Lung (tissue), 12 donors: ENCODE data around the gene KCNAB2. TPM values are rescaled to one million over a fixed set of nuclear protein-coding genes. Genes with fewer than 3 reads are reported as not detected.

Experiments used
- ATAC-seq: fragments of 200-7000 bp; cut with Tn5 transposase; one replicate; pipeline ENCODE4 v1.9.1; 2020; ENCODE audit warnings: moderate number of reproducible peaks; ENCODE audit not compliant: insufficient read depth, low FRiP score
- DNase-seq, 3 donors: peaks; one replicate each; pipeline ENCODE4 v3.0.0-alpha.2; 2013 to 2017
- H3K27ac ChIP-seq, 2 donors: one replicate each; pipeline ENCODE4 v1.5.1; 2013; ENCODE audit warnings: mild to moderate bottlenecking in 2 of 2, moderate library complexity in 2 of 2, control low read depth in 1 of 2, inconsistent platforms in 1 of 2, low read depth in 1 of 2, low read length in 1 of 2
- H3K27me3 ChIP-seq, 3 donors: one replicate each; pipeline ENCODE4 v1.5.1; 2013; ENCODE audit warnings: low read length in 2 of 3; ENCODE audit not compliant: control insufficient read depth in 3 of 3, insufficient read depth in 3 of 3
- H3K36me3 ChIP-seq, 4 donors: one replicate each; pipeline ENCODE4 v1.5.1; 2013; ENCODE audit warnings: low read length in 4 of 4, mild to moderate bottlenecking in 1 of 4, moderate library complexity in 1 of 4; ENCODE audit not compliant: control insufficient read depth in 4 of 4, insufficient read depth in 4 of 4
- H3K4me1 ChIP-seq, 5 donors: one replicate each; pipeline ENCODE4 v1.5.1; 2013; ENCODE audit warnings: low read length in 5 of 5, mild to moderate bottlenecking in 2 of 5, moderate library complexity in 1 of 5; ENCODE audit not compliant: control insufficient read depth in 5 of 5, insufficient read depth in 5 of 5
- H3K4me3 ChIP-seq: one replicate; pipeline ENCODE4 v1.5.1; 2013; ENCODE audit warnings: mild to moderate bottlenecking, control low read depth, moderate library complexity
- H3K9ac ChIP-seq, 2 donors: one replicate each; pipeline ENCODE4 v1.5.1; 2013; ENCODE audit warnings: low read length in 2 of 2, control low read depth in 1 of 2; ENCODE audit not compliant: insufficient read depth in 1 of 2
- H3K9me3 ChIP-seq, 4 donors: one replicate each; pipeline ENCODE4 v1.5.1; 2013; ENCODE audit warnings: low read length in 3 of 4, mild to moderate bottlenecking in 1 of 4, moderate library complexity in 1 of 4; ENCODE audit not compliant: control insufficient read depth in 4 of 4, insufficient read depth in 3 of 4
- WGBS, 2 donors: extraction: QIAGEN DNeasy Blood & Tissue Kit; methylation state at CpG; one replicate each; pipeline ENCODE4 v1.1.7; 2013; 5-methylcytosine and 5-hydroxymethylcytosine counted together
- polyA plus RNA-seq, 2 donors: library from polyadenylated mRNA; stranded (reverse); fragments of 200-250 nt; gene quantifications; one replicate each; pipeline ENCODE4 v1.2.1, GENCODE V29; 2013
- total RNA-seq, 2 donors: library from RNA; depleted of rRNA in 1 of 2; stranded (reverse); fragments of >200 nt in 1 of 2; gene quantifications; one replicate each; pipeline ENCODE4 v1.2.1, GENCODE V29; 2014 to 2021
- TF ChIP-seq, protein P1 (sequence below): IDR thresholded peaks from 2 replicates; pipeline ENCODE4 v1.5.1; 2012; ENCODE audit warnings: mild to moderate bottlenecking; ENCODE audit errors: control extremely low read depth, extremely low read depth
- donor health status: control.
- donor health status: control.
- donor health status: Bipolar disorder and iron deficiency.
- donor health status: healthy.
- donor health status: DM: yes; HTN: yes; CAD: no.

Gene KCNAB2
- total and polyA plus RNA-seq, 4 donors, result 13.7 to 86.4 (median 45.5) TPM

DNA sequence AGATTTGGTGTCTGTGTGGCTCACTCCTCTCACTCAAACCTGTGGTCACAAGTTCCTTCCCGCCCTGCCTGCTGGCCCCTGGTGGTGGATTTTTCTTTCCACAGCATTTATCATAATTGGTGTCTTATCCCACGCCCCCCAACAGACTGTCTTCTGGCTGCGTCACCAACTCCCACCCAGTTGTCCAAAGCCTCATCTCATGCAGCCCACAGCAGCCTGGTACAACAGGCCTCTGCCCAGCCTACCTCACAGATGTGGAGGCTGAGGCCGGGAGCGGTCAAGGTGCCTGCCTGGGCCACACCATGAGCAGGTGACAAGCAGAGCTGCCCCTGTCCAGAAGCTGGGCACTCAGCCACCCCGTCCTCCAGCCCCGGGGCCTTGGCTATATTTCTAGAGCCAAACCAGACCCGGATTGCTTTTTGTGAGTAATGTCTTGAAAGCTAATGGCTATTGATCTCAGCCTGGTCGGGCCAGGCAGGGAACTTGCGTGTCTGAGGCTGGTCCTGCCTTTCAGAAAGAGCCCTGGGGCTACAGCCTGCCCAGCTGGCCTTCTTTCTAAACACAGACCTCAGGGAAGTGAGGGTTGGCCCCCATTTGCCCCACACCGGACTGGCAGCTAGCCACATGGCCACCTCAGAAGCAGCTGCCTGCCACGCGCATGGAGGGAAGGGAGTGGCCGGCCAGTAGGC is 2.6 kb downstream of the KCNAB2 start:
- no peaks in the 10 kb centered on the region for H3K4me1 ChIP-seq
- H3K27me3 ChIP-seq, result peaks cover 0 to 21% (median 0%) of the 10 kb centered on the region in 3 donors
- TF ChIP-seq, protein P1, sequence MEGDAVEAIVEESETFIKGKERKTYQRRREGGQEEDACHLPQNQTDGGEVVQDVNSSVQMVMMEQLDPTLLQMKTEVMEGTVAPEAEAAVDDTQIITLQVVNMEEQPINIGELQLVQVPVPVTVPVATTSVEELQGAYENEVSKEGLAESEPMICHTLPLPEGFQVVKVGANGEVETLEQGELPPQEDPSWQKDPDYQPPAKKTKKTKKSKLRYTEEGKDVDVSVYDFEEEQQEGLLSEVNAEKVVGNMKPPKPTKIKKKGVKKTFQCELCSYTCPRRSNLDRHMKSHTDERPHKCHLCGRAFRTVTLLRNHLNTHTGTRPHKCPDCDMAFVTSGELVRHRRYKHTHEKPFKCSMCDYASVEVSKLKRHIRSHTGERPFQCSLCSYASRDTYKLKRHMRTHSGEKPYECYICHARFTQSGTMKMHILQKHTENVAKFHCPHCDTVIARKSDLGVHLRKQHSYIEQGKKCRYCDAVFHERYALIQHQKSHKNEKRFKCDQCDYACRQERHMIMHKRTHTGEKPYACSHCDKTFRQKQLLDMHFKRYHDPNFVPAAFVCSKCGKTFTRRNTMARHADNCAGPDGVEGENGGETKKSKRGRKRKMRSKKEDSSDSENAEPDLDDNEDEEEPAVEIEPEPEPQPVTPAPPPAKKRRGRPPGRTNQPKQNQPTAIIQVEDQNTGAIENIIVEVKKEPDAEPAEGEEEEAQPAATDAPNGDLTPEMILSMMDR, result no peak
- no peak for DNase-seq
- no peaks in the 10 kb centered on the region for H3K9me3 ChIP-seq
- WGBS, 2 donors, result 89 to 91% methylated on average over 14 of the region's 14 CpGs
- no peak overlapping the region for H3K9ac ChIP-seq
- no peak for ATAC-seq
- H3K27ac ChIP-seq, result no peak overlapping the region
- H3K4me3 ChIP-seq, result no peak overlapping the region
- H3K36me3 ChIP-seq, result peaks cover 0 to 4% (median 0%) of the 10 kb centered on the region in 4 donors

DNA sequence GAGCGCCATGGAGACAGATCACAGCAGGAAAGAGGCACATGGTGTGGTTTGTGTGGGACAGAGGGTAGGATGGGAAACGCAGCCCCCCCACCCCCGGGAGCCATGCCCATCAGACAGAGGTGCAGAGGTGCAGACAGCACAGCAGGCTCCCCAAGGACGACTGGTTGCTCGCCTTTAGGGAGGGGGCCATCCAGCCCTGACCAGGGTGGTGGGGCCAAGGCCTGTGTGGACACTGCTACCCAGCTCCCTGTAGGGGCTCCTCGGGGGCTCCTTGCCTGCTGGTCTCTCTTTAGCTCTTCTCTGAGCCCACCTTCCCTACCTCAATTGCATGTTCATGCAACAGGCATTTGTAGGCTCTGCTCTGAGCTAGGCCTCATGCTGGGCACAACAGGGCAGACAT is 3.7 kb downstream of the KCNAB2 start:
- TF ChIP-seq, protein P1, result no peak
- DNase-seq (no peak), ATAC-seq (no peak)
- 84 to 88% methylated on average over 6 of the region's 6 CpGs for WGBS, 2 donors
- peaks cover 0 to 4% (median 0%) of the 10 kb centered on the region in 4 donors for H3K36me3 ChIP-seq
- no peaks in the 10 kb centered on the region for H3K4me1 ChIP-seq
- peaks cover 0 to 21% (median 0%) of the 10 kb centered on the region in 3 donors for H3K27me3 ChIP-seq
- no peak overlapping the region for H3K4me3 ChIP-seq
- no peaks in the 10 kb centered on the region for H3K9me3 ChIP-seq
- no peak overlapping the region for H3K9ac ChIP-seq
- H3K27ac ChIP-seq, result no peak overlapping the region

DNA sequence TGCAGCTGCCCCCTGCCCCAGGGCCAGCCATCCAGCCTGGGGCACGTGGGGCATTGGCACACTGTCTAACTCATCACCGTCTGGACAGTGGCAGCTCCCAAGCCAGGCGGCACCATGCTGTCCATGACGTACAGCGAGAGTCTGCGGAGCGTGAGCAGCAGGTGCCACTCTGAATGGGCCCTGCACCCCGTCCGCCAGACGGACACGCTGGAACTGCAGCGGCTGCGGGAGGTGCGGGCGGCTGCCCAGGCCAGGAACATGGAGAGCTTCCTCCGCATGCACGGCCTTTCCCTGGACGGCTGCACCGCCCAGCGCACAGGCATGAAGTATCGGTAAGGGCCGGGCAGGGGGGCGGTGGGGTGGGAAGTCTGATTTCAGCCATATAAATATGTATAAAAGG is 5.7 kb downstream of the KCNAB2 start:
- H3K36me3 ChIP-seq, result peaks cover 0 to 4% (median 0%) of the 10 kb centered on the region in 4 donors
- no peak for ATAC-seq
- 96 to 97% methylated on average over 23 of the region's 23 CpGs for WGBS, 2 donors
- no peak for DNase-seq
- no peaks in the 10 kb centered on the region for H3K4me1 ChIP-seq
- H3K27me3 ChIP-seq, result peaks cover 0 to 7% (median 0%) of the 10 kb centered on the region in 3 donors
- H3K4me3 ChIP-seq, result no peak overlapping the region
- no peaks in the 10 kb centered on the region for H3K9me3 ChIP-seq
- TF ChIP-seq, protein P1, result no peak
- no peak overlapping the region for H3K9ac ChIP-seq
- H3K27ac ChIP-seq, result no peak overlapping the region
